ENCODE results near the gene PARD3.

- TF ChIP-seq CTCF (IDR thresholded peaks at IDR 0.05) (no peak), POLR2AphosphoS5 (IDR thresholded peaks at IDR 0.05) (no peak), POLR2A (IDR thresholded peaks at IDR 0.05; ENCODE audit: low read depth) (no peak)
These were observed 147.9 kb downstream of the PARD3 start for GRCh38 chr10:34667177-34667576.
